NCI-H446 (cell line): ENCODE results near the gene SPATA6.
A peak's percentile ranks its signal among the peaks of the same experiment; 100 is the strongest.
"Not testable (repeated sequence)": the region's sequence is repeated elsewhere in the genome, so short reads cannot be mapped to it uniquely, and the experiment has no call there.

ENCODE experiments used
- DNase-seq, 2 experiments: peaks; one replicate each; lab custom pipeline; 2025; lab: John Stamatoyannopoulos, UW

Gene SPATA6

GRCh38 chr1:48471691-48472576 is at the start of gene SPATA6:
TSS of gene SPATA6 (minus strand) at chr1:48472204. CDS start at chr1:48472008, 196 bp downstream.
- DNase-seq, result peak; percentile 87 to 97

- DNase-seq, result not testable (repeated sequence)
Measured at GRCh38 chr1:48519896-48520295, 47.9 kb upstream of the SPATA6 start.

GRCh38 chr1:48506870-48507269 is 34.9 kb upstream of the SPATA6 start:
- DNase-seq, result no peak

- DNase-seq, result no peak
Measured at GRCh38 chr1:48500541-48501450, 28.8 kb upstream of the SPATA6 start.

GRCh38 chr1:48499211-48499735 is 27.3 kb upstream of the SPATA6 start:
- no peak for DNase-seq

GRCh38 chr1:48498096-48498791 is 26.2 kb upstream of the SPATA6 start:
- DNase-seq, result peak; percentile 40 to 73

- no peak for DNase-seq
Measured at GRCh38 chr1:48495911-48496310, 23.9 kb upstream of the SPATA6 start.

- DNase-seq, result no peak
Measured at GRCh38 chr1:48495166-48495565, 23.2 kb upstream of the SPATA6 start.

- no peak for DNase-seq
Measured at GRCh38 chr1:48493970-48494769, 22.2 kb upstream of the SPATA6 start.

GRCh38 chr1:48493041-48493440 is 21.0 kb upstream of the SPATA6 start:
- DNase-seq, result no peak

- peak in 1 of 2 experiments; percentile 21 for DNase-seq
Measured at GRCh38 chr1:48492392-48492791, 20.4 kb upstream of the SPATA6 start.

- no peak for DNase-seq
Measured at GRCh38 chr1:48488721-48489120, 16.7 kb upstream of the SPATA6 start.

GRCh38 chr1:48480504-48480903 is 8.5 kb upstream of the SPATA6 start:
- DNase-seq, result no peak

- not testable (repeated sequence) for DNase-seq
Measured at GRCh38 chr1:48480023-48480422, 8.0 kb upstream of the SPATA6 start.

GRCh38 chr1:48472638-48473037 is 634 bp upstream of the SPATA6 start:
- no peak for DNase-seq

GRCh38 chr1:48470950-48471690 is 884 bp downstream of the SPATA6 start:
- DNase-seq, result no peak

- DNase-seq, result no peak
Measured at GRCh38 chr1:48470481-48470855, 1.5 kb downstream of the SPATA6 start.

GRCh38 chr1:48469616-48470480 is 2.2 kb downstream of the SPATA6 start:
- peak in 1 of 2 experiments; percentile 6 for DNase-seq

- DNase-seq, result no peak
Measured at GRCh38 chr1:48466594-48466993, 5.4 kb downstream of the SPATA6 start.
